PC-3 (cell line): Measurements from ENCODE around the gene GPR108. TPM values are rescaled to one million over a fixed set of nuclear protein-coding genes. Genes with fewer than 3 reads are reported as not detected.

Source experiments
- ATAC-seq: fragments of 200-7000 bp; cut with Tn5 transposase; 2 replicates; pipeline ENCODE4 v1.9.1; 2020; ENCODE audit warnings: mild to moderate bottlenecking, moderate library complexity
- BruUV-seq: library from RNA; stranded (reverse); fragments of 400-500 nt; replicated peaks from 2 replicates; lab custom pipeline; 2021; lab: Mats Ljungman, UMichigan
- CTCF ChIA-PET: fragments of 300-600 bp; sonication (Branson Sonifier 250); formaldehyde crosslinking; loops from one replicate; lab custom pipeline; 2022; ENCODE audit warnings: antibody characterized with exemption; lab: Charles Lee
- POLR2A ChIA-PET: fragments of 300-600 bp; sonication (Branson Sonifier 250); formaldehyde crosslinking; loops from one replicate; lab custom pipeline; 2022; ENCODE audit warnings: antibody characterized with exemption; ENCODE audit not compliant: unreplicated experiment; lab: Charles Lee
- DNase-seq: peaks from one replicate; pipeline ENCODE4 v3.0.0-alpha.2; 2015
- H2AFZ ChIP-seq: fragments of 300-600 bp; sonication (generic); 2 replicates; pipeline ENCODE4 v1.6.0; 2016; ENCODE audit warnings: antibody characterized with exemption, low read length
- H3F3A ChIP-seq: fragments of 300-600 bp; sonication (generic); one replicate; pipeline ENCODE4 v1.6.0; 2017; ENCODE audit warnings: antibody characterized with exemption, low read length, control low read depth, mild to moderate bottlenecking; ENCODE audit not compliant: unreplicated experiment
- H3K27ac ChIP-seq: fragments of 300-600 bp; sonication (generic); 2 replicates; pipeline ENCODE4 v1.5.1; 2016; ENCODE audit warnings: mild to moderate bottlenecking, low read length
- H3K27me3 ChIP-seq: fragments of 300-600 bp; sonication (generic); 2 replicates; pipeline ENCODE4 v1.6.1; 2016; ENCODE audit warnings: low read length, mixed read lengths
- H3K36me3 ChIP-seq: fragments of 300-600 bp; sonication (generic); 2 replicates; pipeline ENCODE4 v1.6.1; 2016; ENCODE audit warnings: low read depth, mixed run types, low read length, mixed read lengths
- H3K4me1 ChIP-seq: fragments of 300-600 bp; sonication (generic); 2 replicates; pipeline ENCODE4 v1.5.1; 2016; ENCODE audit warnings: low read length; ENCODE audit not compliant: insufficient read depth
- H3K4me2 ChIP-seq: fragments of 300-600 bp; sonication (generic); 2 replicates; pipeline ENCODE4 v1.6.0; 2016; ENCODE audit warnings: low read length
- H3K4me3 ChIP-seq: fragments of 300-600 bp; sonication (generic); 2 replicates; pipeline ENCODE4 v1.5.1; 2016; ENCODE audit warnings: mild to moderate bottlenecking, low read length, mixed read lengths
- H3K79me2 ChIP-seq: fragments of 300-600 bp; sonication (generic); 2 replicates; pipeline ENCODE4 v1.6.1; 2017; ENCODE audit warnings: low read length, mixed read lengths
- H3K9ac ChIP-seq: fragments of 300-600 bp; sonication (generic); 2 replicates; pipeline ENCODE4 v1.6.0; 2016; ENCODE audit warnings: mild to moderate bottlenecking, low read length
- H3K9me2 ChIP-seq: fragments of 300-600 bp; sonication (generic); replicated peaks from 2 replicates; pipeline ENCODE4 v1.6.1; 2016; ENCODE audit warnings: mixed run types, low read length, mixed read lengths
- H3K9me3 ChIP-seq: fragments of 300-600 bp; sonication (generic); 2 replicates; pipeline ENCODE4 v1.6.1; 2016; ENCODE audit warnings: low read length, mixed read lengths
- H4K20me1 ChIP-seq: fragments of 300-600 bp; sonication (generic); 2 replicates; pipeline ENCODE4 v1.6.1; 2016; ENCODE audit warnings: low read length, mixed read lengths
- CTCF ChIP-seq: fragments of 300-600 bp; sonication (generic); conservative IDR thresholded peaks from 2 replicates; pipeline ENCODE4 v1.5.1; 2017; ENCODE audit warnings: antibody characterized with exemption, low read depth, mild to moderate bottlenecking, low read length
- EZH2 ChIP-seq: fragments of 300-600 bp; sonication (generic); IDR thresholded peaks from one replicate; pipeline ENCODE4 v1.6.1; 2017; ENCODE audit warnings: antibody characterized with exemption, mild to moderate bottlenecking, low read length; ENCODE audit not compliant: unreplicated experiment
- EZH2phosphoT487 ChIP-seq: fragments of 300-600 bp; sonication (generic); IDR thresholded peaks from 2 replicates; pipeline ENCODE4 v1.6.1; 2018; ENCODE audit warnings: mild to moderate bottlenecking, antibody characterized with exemption, low read length, borderline replicate concordance
- intact Hi-C: fragments of 100-400 bp; cut with micrococcal nuclease; formaldehyde crosslinking; loops from 2 replicates; pipeline ENCODE4 v1.9.0; 2023
- total RNA-seq: library from RNA; depleted of rRNA; stranded (reverse); fragments of >200 nt; gene quantifications from 2 replicates; pipeline ENCODE4 v1.2.3, GENCODE V29; 2014

GPR108 gene
- total RNA-seq, 1 experiment from 2014 or later, result 78.7 TPM

- no peaks in the 10 kb centered on the region for H3K27me3 ChIP-seq
- H3K4me2 ChIP-seq, result no peak overlapping the region
- ChIA-PET CTCF (no interaction called here), POLR2A (no interaction called here)
- no peak overlapping the region for H2AFZ ChIP-seq
- DNase-seq (no peak), ATAC-seq (no peak)
- intact Hi-C loops, result no loop called here
- no TSS peak for BruUV-seq
- H3K9me3 ChIP-seq, result no peaks in the 10 kb centered on the region
- H3K27ac ChIP-seq, result no peak overlapping the region
- H3K79me2 ChIP-seq, result peaks cover 10% of the 10 kb centered on the region
- H3K4me3 ChIP-seq, result no peak overlapping the region
- no peaks in the 10 kb centered on the region for H3K36me3 ChIP-seq
- H3K4me1 ChIP-seq, result peaks cover 5% of the 10 kb centered on the region; the same call in 1 of the 2 replicates
- no peak overlapping the region for H3K9ac ChIP-seq
- H3K9me2 ChIP-seq, result no peaks in the 10 kb centered on the region
- H4K20me1 ChIP-seq, result no peaks in the 10 kb centered on the region
- H3F3A ChIP-seq, result no peaks in the 10 kb centered on the region
- TF ChIP-seq CTCF (no peak), EZH2phosphoT487 (no peak), EZH2 (no peak)
Measured at GRCh38 chr19:6730941-6731670, 6.3 kb downstream of the GPR108 start.

DNA sequence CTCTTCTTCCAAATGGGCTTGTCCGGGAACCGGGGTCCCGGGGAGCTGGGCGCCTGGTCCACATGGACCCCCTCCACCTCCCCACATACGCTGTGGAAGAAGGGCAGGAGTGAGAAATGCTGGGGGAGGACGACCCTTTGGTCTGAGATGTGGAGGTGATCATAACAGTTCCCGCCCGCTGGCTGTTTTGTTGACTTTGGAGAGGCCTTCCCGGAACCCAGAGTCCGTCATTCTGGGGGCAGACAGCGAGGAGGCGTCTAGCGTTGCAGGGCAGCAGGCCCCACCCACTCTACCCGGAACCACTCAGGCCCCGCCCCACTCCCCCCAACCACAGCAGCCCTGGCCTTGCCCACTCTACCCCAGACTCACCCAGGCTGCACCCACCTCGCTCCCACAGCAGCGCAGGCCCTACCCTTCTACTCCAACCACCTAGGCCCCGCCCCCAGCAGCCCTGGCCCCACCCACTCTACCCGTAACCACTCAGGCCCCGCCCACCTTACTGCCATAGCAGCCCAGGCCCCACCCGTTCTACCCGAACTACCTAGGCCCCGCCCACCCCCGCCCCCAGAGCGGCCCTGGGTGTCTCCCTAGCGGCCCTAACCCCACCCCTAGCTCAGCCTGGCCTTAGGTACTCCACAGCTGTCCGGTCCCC is 7.1 kb downstream of the GPR108 start:
- no peaks in the 10 kb centered on the region for H3K27me3 ChIP-seq
- CTCF ChIA-PET, result no interaction called here
- intact Hi-C loops, result no loop called here
- no peak for DNase-seq
- BruUV-seq, result no TSS peak
- 0 out of 2 replicates have a peak, but pooled peaks cover 2% of the 10 kb centered on the region for H3K79me2 ChIP-seq
- H4K20me1 ChIP-seq, result no peaks in the 10 kb centered on the region
- H3K4me1 ChIP-seq, result no peaks in the 10 kb centered on the region
- no peak overlapping the region for H3K4me3 ChIP-seq
- POLR2A ChIA-PET, result no interaction called here
- TF ChIP-seq EZH2phosphoT487 (no peak), EZH2 (no peak), CTCF (no peak)
- H3K9me3 ChIP-seq, result no peaks in the 10 kb centered on the region
- H3K27ac ChIP-seq, result no peak overlapping the region
- no peaks in the 10 kb centered on the region for H3K9me2 ChIP-seq
- no peaks in the 10 kb centered on the region for H3F3A ChIP-seq
- no peak overlapping the region for H2AFZ ChIP-seq
- ATAC-seq, result peak; percentile 38; the same call in 1 of the 2 replicates
- no peak overlapping the region for H3K4me2 ChIP-seq
- no peaks in the 10 kb centered on the region for H3K36me3 ChIP-seq
- H3K9ac ChIP-seq, result no peak overlapping the region
